Glutamatergic neuron (in vitro differentiated cells): ENCODE results near the gene AKR1C4. TPM values are rescaled to one million over a fixed set of nuclear protein-coding genes. Genes with fewer than 3 reads are reported as not detected.

Experiments used
- DNase-seq: peaks from one replicate; pipeline ENCODE4 v3.0.0; 2022
- H3K27ac Mint-ChIP-seq: one replicate; pipeline ENCODE4 v1.8.0; 2020; ENCODE audit warnings: mild to moderate bottlenecking, mixed read lengths, inconsistent platforms; ENCODE audit not compliant: unreplicated experiment
- H3K27me3 Mint-ChIP-seq: one replicate; pipeline ENCODE4 v1.8.0; 2020; ENCODE audit warnings: mild to moderate bottlenecking, moderate library complexity, mixed read lengths, inconsistent platforms; ENCODE audit not compliant: unreplicated experiment
- H3K36me3 Mint-ChIP-seq: one replicate; pipeline ENCODE4 v1.8.0; 2020; ENCODE audit warnings: mild to moderate bottlenecking, mixed read lengths, inconsistent platforms; ENCODE audit not compliant: unreplicated experiment
- H3K4me1 Mint-ChIP-seq: one replicate; pipeline ENCODE4 v1.8.0; 2020; ENCODE audit warnings: mild to moderate bottlenecking, low read depth, mixed read lengths, inconsistent platforms; ENCODE audit not compliant: unreplicated experiment
- H3K4me3 Mint-ChIP-seq: one replicate; pipeline ENCODE4 v1.8.0; 2020; ENCODE audit warnings: mild to moderate bottlenecking, mixed read lengths, inconsistent platforms; ENCODE audit not compliant: unreplicated experiment
- H3K9me3 Mint-ChIP-seq: one replicate; pipeline ENCODE4 v1.8.0; 2020; ENCODE audit warnings: mild to moderate bottlenecking, moderate library complexity, mixed read lengths, inconsistent platforms; ENCODE audit not compliant: unreplicated experiment
- total RNA-seq: library from RNA; stranded (reverse); fragmentation: NEBNext Ultra II Directional; extraction: Animal tissue kit (Norgen Biotek cat#: 25700); gene quantifications from one replicate; pipeline ENCODE4 v1.2.1, GENCODE V29; 2021; ENCODE audit not compliant: unreplicated experiment
- TF ChIP-seq, protein P1 (sequence below): fragments of 200-600 bp; sonication (generic); IDR thresholded peaks from one replicate; pipeline ENCODE4 v1.5.0; 2021; ENCODE audit not compliant: partially characterized antibody, unreplicated experiment

The AKR1C4 gene
- total RNA-seq, 1 donor from 2014 or later = not detected

DNA sequence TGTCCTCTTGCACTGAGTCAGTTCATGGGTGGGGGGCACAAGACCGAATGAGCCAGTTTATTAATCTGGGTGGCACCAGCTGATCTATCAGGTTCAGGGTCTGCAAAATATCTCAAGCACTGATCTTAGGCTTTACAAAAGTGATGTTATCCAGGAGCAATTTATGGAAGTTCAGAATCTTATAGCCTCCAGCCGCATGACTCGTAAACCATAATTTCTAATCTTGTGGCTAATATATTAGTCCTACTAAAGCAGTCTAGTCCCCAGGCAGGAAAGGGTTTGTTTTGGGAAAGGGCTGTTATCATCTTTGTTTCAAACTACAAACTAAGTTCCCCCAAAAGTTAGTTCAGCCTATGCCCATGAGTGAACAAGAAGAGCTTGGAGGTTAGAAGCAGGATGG is 45.6 kb upstream of the AKR1C4 start:
- Mint-ChIP-seq H3K36me3 (peaks cover 10% of the 10 kb centered on the region), H3K27ac (no peak overlapping the region), H3K27me3 (peaks cover 3% of the 10 kb centered on the region), H3K4me1 (no peaks in the 10 kb centered on the region), H3K4me3 (no peak overlapping the region), H3K9me3 (peaks cover 2% of the 10 kb centered on the region)
- TF ChIP-seq, protein P1, sequence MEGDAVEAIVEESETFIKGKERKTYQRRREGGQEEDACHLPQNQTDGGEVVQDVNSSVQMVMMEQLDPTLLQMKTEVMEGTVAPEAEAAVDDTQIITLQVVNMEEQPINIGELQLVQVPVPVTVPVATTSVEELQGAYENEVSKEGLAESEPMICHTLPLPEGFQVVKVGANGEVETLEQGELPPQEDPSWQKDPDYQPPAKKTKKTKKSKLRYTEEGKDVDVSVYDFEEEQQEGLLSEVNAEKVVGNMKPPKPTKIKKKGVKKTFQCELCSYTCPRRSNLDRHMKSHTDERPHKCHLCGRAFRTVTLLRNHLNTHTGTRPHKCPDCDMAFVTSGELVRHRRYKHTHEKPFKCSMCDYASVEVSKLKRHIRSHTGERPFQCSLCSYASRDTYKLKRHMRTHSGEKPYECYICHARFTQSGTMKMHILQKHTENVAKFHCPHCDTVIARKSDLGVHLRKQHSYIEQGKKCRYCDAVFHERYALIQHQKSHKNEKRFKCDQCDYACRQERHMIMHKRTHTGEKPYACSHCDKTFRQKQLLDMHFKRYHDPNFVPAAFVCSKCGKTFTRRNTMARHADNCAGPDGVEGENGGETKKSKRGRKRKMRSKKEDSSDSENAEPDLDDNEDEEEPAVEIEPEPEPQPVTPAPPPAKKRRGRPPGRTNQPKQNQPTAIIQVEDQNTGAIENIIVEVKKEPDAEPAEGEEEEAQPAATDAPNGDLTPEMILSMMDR = no peak
- DNase-seq = no peak

DNA sequence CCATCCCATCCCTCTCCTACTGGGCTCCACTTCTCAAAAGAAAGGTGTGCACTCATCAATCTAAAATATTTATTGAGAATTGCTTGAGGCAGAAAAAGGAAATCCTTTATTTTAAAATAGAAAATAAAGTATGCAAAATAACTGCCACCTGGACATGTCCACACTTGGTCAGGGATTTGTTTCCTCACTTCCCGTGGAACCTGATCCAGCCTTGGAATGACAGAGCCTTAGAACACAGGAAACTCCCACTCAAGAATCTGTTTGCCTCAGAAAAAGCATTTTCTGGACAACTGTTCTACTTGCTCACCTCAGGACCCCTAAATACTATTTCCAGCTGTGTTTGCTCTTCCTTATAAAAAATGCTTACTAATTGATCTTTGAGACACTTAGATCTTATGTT is 40.7 kb upstream of the AKR1C4 start:
- peaks cover 3% of the 10 kb centered on the region for H3K27me3 Mint-ChIP-seq
- no peak for DNase-seq
- H3K4me1 Mint-ChIP-seq = no peaks in the 10 kb centered on the region
- H3K4me3 Mint-ChIP-seq = no peak overlapping the region
- TF ChIP-seq, protein P1 = no peak
- H3K27ac Mint-ChIP-seq = no peak overlapping the region
- H3K9me3 Mint-ChIP-seq = peaks cover 4% of the 10 kb centered on the region
- H3K36me3 Mint-ChIP-seq = peaks cover 20% of the 10 kb centered on the region

DNA sequence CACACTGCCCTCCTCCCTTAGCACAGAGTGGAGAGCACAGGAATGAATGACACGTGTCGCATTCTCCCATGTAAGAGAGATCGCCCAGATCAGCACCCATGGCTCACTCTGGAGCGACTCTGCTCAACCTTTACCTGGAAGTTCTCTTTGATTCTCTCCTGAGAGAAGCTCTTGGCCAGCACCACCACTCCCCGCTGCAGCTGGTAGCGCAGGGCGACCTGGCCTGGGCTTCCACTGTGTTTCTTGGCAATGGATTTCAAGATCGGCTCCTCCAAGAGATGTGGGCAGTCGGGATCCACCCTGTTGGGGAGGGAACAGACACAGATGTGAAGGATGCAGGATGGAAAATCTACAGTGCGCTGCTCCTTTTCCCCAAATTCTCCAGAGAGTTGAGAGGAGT is 39.1 kb upstream of the AKR1C4 start:
- Mint-ChIP-seq H3K36me3 (peaks cover 22% of the 10 kb centered on the region), H3K27me3 (peaks cover 3% of the 10 kb centered on the region), H3K4me3 (no peak overlapping the region), H3K4me1 (no peaks in the 10 kb centered on the region), H3K27ac (no peak overlapping the region), H3K9me3 (peaks cover 9% of the 10 kb centered on the region)
- TF ChIP-seq, protein P1 = no peak
- DNase-seq = no peak

DNA sequence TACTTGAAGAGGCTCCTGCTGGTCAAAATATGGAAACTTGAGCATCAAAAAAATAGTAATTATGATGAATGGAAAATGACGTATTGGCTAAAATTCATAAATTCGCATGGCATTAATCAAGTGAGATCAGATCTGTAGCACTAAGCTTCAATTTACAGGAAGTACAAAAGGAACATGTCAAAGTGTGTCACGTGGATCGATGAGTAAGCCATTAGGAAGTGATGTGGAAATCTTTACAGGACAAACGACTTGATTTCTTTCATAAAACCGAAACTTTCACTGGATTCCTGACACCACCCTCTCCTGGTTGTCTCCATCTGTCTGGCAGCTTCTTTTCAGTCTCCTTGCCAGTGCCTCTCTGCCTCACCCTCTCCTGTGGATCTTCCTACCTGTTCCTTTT is 37.5 kb upstream of the AKR1C4 start:
- Mint-ChIP-seq H3K36me3 (peaks cover 19% of the 10 kb centered on the region), H3K27ac (no peak overlapping the region), H3K4me3 (no peak overlapping the region), H3K27me3 (peaks cover 2% of the 10 kb centered on the region), H3K9me3 (peaks cover 10% of the 10 kb centered on the region), H3K4me1 (no peaks in the 10 kb centered on the region)
- no peak for DNase-seq
- TF ChIP-seq, protein P1 = no peak

DNA sequence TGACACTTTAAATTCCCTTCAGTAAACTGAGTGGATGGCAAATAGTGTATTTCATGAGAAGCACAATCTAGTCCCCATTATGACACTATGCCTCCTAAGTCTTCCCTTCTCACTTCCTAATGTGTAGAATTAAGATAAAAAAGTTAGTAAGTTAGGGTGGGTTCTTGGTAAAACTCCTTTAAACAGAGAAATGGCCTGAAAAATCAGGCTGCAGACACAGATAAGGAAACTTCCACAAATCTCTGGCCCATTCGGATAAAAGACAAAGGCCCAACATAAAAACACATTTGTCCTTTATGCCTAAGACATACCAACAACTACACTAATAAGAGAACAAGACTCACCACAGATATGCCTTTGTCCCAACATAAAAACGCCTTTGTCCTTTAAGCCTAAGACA is 33.1 kb upstream of the AKR1C4 start:
- Mint-ChIP-seq H3K36me3 (peaks cover 44% of the 10 kb centered on the region), H3K27me3 (no peaks in the 10 kb centered on the region), H3K4me1 (no peaks in the 10 kb centered on the region), H3K4me3 (no peak overlapping the region), H3K27ac (no peak overlapping the region), H3K9me3 (peaks cover 21% of the 10 kb centered on the region)
- TF ChIP-seq, protein P1 = no peak
- no peak for DNase-seq
